ENCODE data around the gene CACNA1D. TPM values are rescaled to one million over a fixed set of nuclear protein-coding genes. Genes with fewer than 3 reads are reported as not detected.

The CACNA1D gene
- total RNA-seq, 2 experiments from 2014 or later = not detected

DNA sequence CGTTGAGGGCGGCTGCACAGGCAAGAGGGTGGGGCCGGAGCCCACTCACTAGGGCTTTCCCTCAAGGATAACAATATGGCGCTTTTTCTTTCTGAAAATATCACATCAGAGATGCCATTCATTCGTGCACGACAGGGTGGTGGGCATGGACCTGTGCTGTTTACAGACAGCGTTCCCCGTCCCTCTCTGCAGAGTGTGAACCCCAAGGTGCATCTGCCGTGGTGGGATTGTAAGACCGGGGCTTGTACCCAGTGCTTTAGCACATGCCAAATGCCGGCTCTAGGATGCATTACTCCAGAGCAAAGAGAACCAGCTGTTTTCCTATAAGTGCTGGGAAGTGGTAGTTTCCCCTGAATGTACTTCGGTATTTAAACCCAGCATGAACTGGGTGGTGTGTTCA lies 314.9 kb downstream of the CACNA1D start:
- CTCF ChIA-PET = no interaction called here

DNA sequence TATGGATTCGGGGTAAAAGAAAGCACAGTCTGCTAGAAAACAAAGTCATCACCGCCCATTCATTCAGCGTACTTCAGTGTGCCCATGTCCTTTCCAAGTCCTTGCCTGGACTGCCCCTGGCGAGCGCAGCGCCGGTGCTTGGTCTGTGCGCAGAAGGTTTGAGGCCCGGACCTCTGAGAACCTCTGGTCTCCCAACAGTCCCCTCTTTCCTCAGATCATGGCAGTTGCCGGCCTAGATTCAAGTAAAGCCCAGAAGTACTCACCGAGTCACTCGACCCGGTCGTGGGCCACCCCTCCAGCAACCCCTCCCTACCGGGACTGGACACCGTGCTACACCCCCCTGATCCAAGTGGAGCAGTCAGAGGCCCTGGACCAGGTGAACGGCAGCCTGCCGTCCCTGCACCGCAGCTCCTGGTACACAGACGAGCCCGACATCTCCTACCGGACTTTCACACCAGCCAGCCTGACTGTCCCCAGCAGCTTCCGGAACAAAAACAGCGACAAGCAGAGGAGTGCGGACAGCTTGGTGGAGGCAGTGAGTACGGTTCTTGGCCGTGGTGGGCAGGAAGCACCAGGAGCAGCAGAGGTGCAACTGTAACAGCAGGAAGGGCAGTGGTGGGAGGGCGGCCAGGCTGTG lies 315.5 kb downstream of the CACNA1D start:
- ChIA-PET POLR2A (no interaction called here), CTCF (no interaction called here)
- Mint-ChIP-seq H3K36me3 (ENCODE audit: low read depth) (no peaks in the 10 kb centered on the region), H3K4me1 (ENCODE audit: low read depth) (no peaks in the 10 kb centered on the region), H3K4me3 (no peak overlapping the region), H3K9me3 (no peaks in the 10 kb centered on the region), H3K27ac (no peak overlapping the region), H3K27me3 (peaks cover 3% of the 10 kb centered on the region)
- intact Hi-C loops (cut with micrococcal nuclease) = no loop called here
- TF ChIP-seq, protein P1, sequence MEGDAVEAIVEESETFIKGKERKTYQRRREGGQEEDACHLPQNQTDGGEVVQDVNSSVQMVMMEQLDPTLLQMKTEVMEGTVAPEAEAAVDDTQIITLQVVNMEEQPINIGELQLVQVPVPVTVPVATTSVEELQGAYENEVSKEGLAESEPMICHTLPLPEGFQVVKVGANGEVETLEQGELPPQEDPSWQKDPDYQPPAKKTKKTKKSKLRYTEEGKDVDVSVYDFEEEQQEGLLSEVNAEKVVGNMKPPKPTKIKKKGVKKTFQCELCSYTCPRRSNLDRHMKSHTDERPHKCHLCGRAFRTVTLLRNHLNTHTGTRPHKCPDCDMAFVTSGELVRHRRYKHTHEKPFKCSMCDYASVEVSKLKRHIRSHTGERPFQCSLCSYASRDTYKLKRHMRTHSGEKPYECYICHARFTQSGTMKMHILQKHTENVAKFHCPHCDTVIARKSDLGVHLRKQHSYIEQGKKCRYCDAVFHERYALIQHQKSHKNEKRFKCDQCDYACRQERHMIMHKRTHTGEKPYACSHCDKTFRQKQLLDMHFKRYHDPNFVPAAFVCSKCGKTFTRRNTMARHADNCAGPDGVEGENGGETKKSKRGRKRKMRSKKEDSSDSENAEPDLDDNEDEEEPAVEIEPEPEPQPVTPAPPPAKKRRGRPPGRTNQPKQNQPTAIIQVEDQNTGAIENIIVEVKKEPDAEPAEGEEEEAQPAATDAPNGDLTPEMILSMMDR (IDR thresholded peaks at IDR 0.05) = no peak
- ATAC-seq (no peak), DNase-seq (no peak)

More for the DNA sequence above, 314.9 kb downstream of the CACNA1D start:
- no peak for ATAC-seq
- Mint-ChIP-seq H3K4me3 (no peak overlapping the region), H3K9me3 (no peaks in the 10 kb centered on the region), H3K27me3 (peaks cover 3% of the 10 kb centered on the region), H3K27ac (no peak overlapping the region), H3K36me3 (ENCODE audit: low read depth) (no peaks in the 10 kb centered on the region), H3K4me1 (ENCODE audit: low read depth) (no peaks in the 10 kb centered on the region)
- no peak for DNase-seq
- POLR2A ChIA-PET = no interaction called here
- intact Hi-C loops (cut with micrococcal nuclease) = no loop called here
- TF ChIP-seq, protein P1 (IDR thresholded peaks at IDR 0.05) = no peak

DNA sequence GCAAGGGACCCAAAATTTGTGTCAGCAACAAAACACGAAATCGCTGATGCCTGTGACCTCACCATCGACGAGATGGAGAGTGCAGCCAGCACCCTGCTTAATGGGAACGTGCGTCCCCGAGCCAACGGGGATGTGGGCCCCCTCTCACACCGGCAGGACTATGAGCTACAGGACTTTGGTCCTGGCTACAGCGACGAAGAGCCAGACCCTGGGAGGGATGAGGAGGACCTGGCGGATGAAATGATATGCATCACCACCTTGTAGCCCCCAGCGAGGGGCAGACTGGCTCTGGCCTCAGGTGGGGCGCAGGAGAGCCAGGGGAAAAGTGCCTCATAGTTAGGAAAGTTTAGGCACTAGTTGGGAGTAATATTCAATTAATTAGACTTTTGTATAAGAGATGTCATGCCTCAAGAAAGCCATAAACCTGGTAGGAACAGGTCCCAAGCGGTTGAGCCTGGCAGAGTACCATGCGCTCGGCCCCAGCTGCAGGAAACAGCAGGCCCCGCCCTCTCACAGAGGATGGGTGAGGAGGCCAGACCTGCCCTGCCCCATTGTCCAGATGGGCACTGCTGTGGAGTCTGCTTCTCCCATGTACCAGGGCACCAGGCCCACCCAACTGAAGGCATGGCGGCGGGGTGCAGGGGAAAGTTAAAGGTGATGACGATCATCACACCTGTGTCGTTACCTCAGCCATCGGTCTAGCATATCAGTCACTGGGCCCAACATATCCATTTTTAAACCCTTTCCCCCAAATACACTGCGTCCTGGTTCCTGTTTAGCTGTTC lies 316.9 kb downstream of the CACNA1D start:
- no peaks in the 10 kb centered on the region for H3K36me3 Mint-ChIP-seq (ENCODE audit: low read depth)
- ATAC-seq (no peak), DNase-seq (no peak)
- ChIA-PET CTCF (no interaction called here), POLR2A (no interaction called here)
- H3K4me1 Mint-ChIP-seq (ENCODE audit: low read depth) = no peaks in the 10 kb centered on the region
- no peak overlapping the region for H3K27ac Mint-ChIP-seq
- H3K27me3 Mint-ChIP-seq = peaks cover 3% of the 10 kb centered on the region
- TF ChIP-seq, protein P1 (IDR thresholded peaks at IDR 0.05) = no peak
- H3K9me3 Mint-ChIP-seq = no peaks in the 10 kb centered on the region
- H3K4me3 Mint-ChIP-seq = no peak overlapping the region
- intact Hi-C loops (cut with micrococcal nuclease) = no loop called here

DNA sequence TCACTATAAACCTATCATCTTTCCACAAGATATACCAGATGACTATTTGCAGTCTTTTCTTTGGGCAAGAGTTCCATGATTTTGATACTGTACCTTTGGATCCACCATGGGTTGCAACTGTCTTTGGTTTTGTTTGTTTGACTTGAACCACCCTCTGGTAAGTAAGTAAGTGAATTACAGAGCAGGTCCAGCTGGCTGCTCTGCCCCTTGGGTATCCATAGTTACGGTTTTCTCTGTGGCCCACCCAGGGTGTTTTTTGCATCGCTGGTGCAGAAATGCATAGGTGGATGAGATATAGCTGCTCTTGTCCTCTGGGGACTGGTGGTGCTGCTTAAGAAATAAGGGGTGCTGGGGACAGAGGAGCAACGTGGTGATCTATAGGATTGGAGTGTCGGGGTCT lies 318.0 kb downstream of the CACNA1D start:
- no peaks in the 10 kb centered on the region for H3K4me1 Mint-ChIP-seq (ENCODE audit: low read depth)
- H3K27me3 Mint-ChIP-seq = peaks cover 3% of the 10 kb centered on the region
- no peak overlapping the region for H3K4me3 Mint-ChIP-seq
- no peak overlapping the region for H3K27ac Mint-ChIP-seq
- CTCF ChIA-PET = no interaction called here
- H3K9me3 Mint-ChIP-seq = no peaks in the 10 kb centered on the region
- H3K36me3 Mint-ChIP-seq (ENCODE audit: low read depth) = no peaks in the 10 kb centered on the region
- ATAC-seq (no peak), DNase-seq (no peak)
- TF ChIP-seq, protein P1 (IDR thresholded peaks at IDR 0.05) = no peak
- intact Hi-C loops (cut with micrococcal nuclease) = no loop called here
- POLR2A ChIA-PET = no interaction called here

DNA sequence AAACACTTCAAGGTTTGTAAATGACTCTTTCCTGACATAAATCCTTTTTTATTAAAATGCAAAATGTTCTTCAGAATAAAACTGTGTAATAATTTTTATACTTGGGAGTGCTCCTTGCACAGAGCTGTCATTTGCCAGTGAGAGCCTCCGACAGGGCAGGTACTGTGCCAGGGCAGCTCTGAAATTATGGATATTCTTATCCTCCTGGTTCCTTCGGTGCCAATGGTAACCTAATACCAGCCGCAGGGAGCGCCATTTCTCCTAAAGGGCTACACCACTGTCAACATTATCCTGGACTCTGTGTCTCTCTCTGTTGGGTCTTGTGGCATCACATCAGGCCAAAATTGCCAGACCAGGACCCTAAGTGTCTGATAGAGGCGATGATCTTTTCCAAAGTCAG lies 318.8 kb downstream of the CACNA1D start:
- CTCF ChIA-PET = no interaction called here
- intact Hi-C loops (cut with micrococcal nuclease) = no loop called here
- H3K4me3 Mint-ChIP-seq = no peak overlapping the region
- DNase-seq = no peak
- no peaks in the 10 kb centered on the region for H3K36me3 Mint-ChIP-seq (ENCODE audit: low read depth)
- no peak overlapping the region for H3K27ac Mint-ChIP-seq
- peaks cover 3% of the 10 kb centered on the region for H3K27me3 Mint-ChIP-seq
- TF ChIP-seq, protein P1 (IDR thresholded peaks at IDR 0.05) = no peak
- POLR2A ChIA-PET = no interaction called here
- no peak for ATAC-seq
- no peaks in the 10 kb centered on the region for H3K9me3 Mint-ChIP-seq
- H3K4me1 Mint-ChIP-seq (ENCODE audit: low read depth) = no peaks in the 10 kb centered on the region

Measured in activated CD8-positive, alpha-beta T cell treated with anti-CD3 and anti-CD28 coated beads for 36 hours (primary cell).